ENCODE results near the gene XRCC1. TPM values are rescaled to one million over a fixed set of nuclear protein-coding genes. Genes with fewer than 3 reads are reported as not detected.

Gene XRCC1
- polyA plus RNA-seq, 1 of the 3 experiments (the other 2 are of a cell fraction): 30.3 TPM

- ChIA-PET CTCF (interaction anchor here (0.6 to 6.6 kb wide), 33 partner anchors 9 to 216 kb away, joined by 3 to 104 read pairs (median 6); partner anchors contain the start of genes PHLDB3, PINLYP, XRCC1 and ZNF575), POLR2A (interaction anchor here (0.6 to 0.9 kb wide), 2 partner anchors 24 to 61 kb away, joined by 3 read pairs; partner anchors contain the start of gene ZNF575)
- Histone ChIP-seq H4K20me1 (ENCODE audit: insufficient read depth) (peaks cover 9% of the 10 kb centered on the region; the same call in 1 of the 2 replicates), H3K9me2 (no peaks in the 10 kb centered on the region), H3K79me2 (ENCODE audit: insufficient read depth) (peaks cover 73% of the 10 kb centered on the region), H3K27ac (ENCODE audit: low read depth in 2 of 2, low read length in 1 of 2) (0 out of 4 replicates have a peak overlapping the region, but pooled peaks of 1 of the 2 experiments have one; percentile 81), H3K9ac (peak overlapping the region; percentile 85; the same call in 1 of the 2 replicates), H3K4me1 (ENCODE audit: control insufficient read depth in 1 of 2, insufficient read depth in 2 of 2, low read depth in 1 of 2, low read length in 1 of 2) (peaks cover 8 to 22% of the 10 kb centered on the region in 2 experiments; a peak in 2 of 4 replicates), H3K27me3 (ENCODE audit: insufficient read depth) (no peaks in the 10 kb centered on the region), H3K4me3 (ENCODE audit: low read depth in 2 of 2, low read length in 1 of 2) (peak overlapping the region; percentile 72 to 98), H3K4me2 (peak overlapping the region; percentile 99), H3K9me3 (no peaks in the 10 kb centered on the region), H2AFZ (ENCODE audit: low read depth) (no peak overlapping the region), H3K36me3 (replicated peaks in 1 of 2; ENCODE audit: control insufficient read depth in 1 of 2, insufficient read depth in 2 of 2, low read length in 1 of 2) (peaks cover 23 to 38% of the 10 kb centered on the region in 2 experiments), H3F3A (replicated peaks; ENCODE audit: insufficient read depth) (peaks cover 12% of the 10 kb centered on the region)
- no peak for DNase-seq
- WGBS (ENCODE audit: low lambda C conversion rate): 92% methylated on average over 10 of the region's 10 CpGs
- no peak for TF ChIP-seq TAF1 (IDR thresholded peaks at IDR 0.05; ENCODE audit: borderline replicate concordance, low read depth, low read length)
- no peak for TF ChIP-seq TCF12 (IDR thresholded peaks at IDR 0.05)
- no peak for TF ChIP-seq USF1 (IDR thresholded peaks at IDR 0.05; ENCODE audit: borderline replicate concordance, low read depth)
- TF ChIP-seq RAD21 (IDR thresholded peaks at IDR 0.05; ENCODE audit: low read length): no peak
- TF ChIP-seq CHD2 (IDR thresholded peaks at IDR 0.05; ENCODE audit: low read length, partially characterized antibody): no peak
- TF ChIP-seq FOXJ3 (CRISPR knock-in tag; IDR thresholded peaks at IDR 0.05): no peak
- TF ChIP-seq SMC3 (IDR thresholded peaks at IDR 0.05; ENCODE audit: low read depth, low read length): no peak
- TF ChIP-seq USF2 (IDR thresholded peaks at IDR 0.05; ENCODE audit: borderline replicate concordance, low read depth, low read length): no peak
- no peak for TF ChIP-seq FOSL2 (IDR thresholded peaks at IDR 0.05; ENCODE audit: borderline replicate concordance, low read depth)
- no peak for TF ChIP-seq NFIC (IDR thresholded peaks at IDR 0.05; ENCODE audit: borderline replicate concordance)
- TF ChIP-seq YY1 (IDR thresholded peaks at IDR 0.05; ENCODE audit: low read depth): no peak
- TF ChIP-seq NRF1 (IDR thresholded peaks at IDR 0.05; ENCODE audit: low read depth, low read length): no peak
- TF ChIP-seq REST (IDR thresholded peaks at IDR 0.05; ENCODE audit: low read depth, low read length): no peak
- no peak for TF ChIP-seq MAX (IDR thresholded peaks at IDR 0.05; ENCODE audit: low read depth)
- TF ChIP-seq MEF2A (IDR thresholded peaks at IDR 0.05; ENCODE audit: borderline replicate concordance, low read depth): no peak
- TF ChIP-seq GATA2 (CRISPR knock-in tag; IDR thresholded peaks at IDR 0.05): no peak
- TF ChIP-seq EZH2phosphoT487 (IDR thresholded peaks at IDR 0.05; ENCODE audit: borderline replicate concordance, low read depth): no peak
- TF ChIP-seq RCOR1 (IDR thresholded peaks at IDR 0.05; ENCODE audit: low read length): no peak
- no peak for TF ChIP-seq SIN3A (IDR thresholded peaks at IDR 0.05; ENCODE audit: borderline replicate concordance, low read depth, low read length)
These were observed 18.9 kb upstream of the XRCC1 start for GRCh38 chr19:43594081-43594697.

Measured in SK-N-SH (cell line).